GM03348 (cell line): ENCODE measurements around the gene RAB17.

ENCODE experiments used
- DNase-seq: peaks from one replicate; pipeline ENCODE4 v3.0.0; 2012; ENCODE audit warnings: low spot score

RAB17 gene

GRCh38 chr2:237536083-237536415, 54.5 kb downstream of the RAB17 start:
- DNase-seq: no peak

- DNase-seq: no peak
Measured at GRCh38 chr2:237535385-237536082, 55.0 kb downstream of the RAB17 start.

GRCh38 chr2:237534380-237534779, 56.2 kb downstream of the RAB17 start:
- no peak for DNase-seq

- DNase-seq: no peak
Measured at GRCh38 chr2:237533668-237534161, 56.8 kb downstream of the RAB17 start.

- no peak for DNase-seq
Measured at GRCh38 chr2:237532160-237532559, 58.4 kb downstream of the RAB17 start.

GRCh38 chr2:237530472-237531433, 59.8 kb downstream of the RAB17 start:
- DNase-seq: no peak

- DNase-seq: no peak
Measured at GRCh38 chr2:237529452-237530402, 60.8 kb downstream of the RAB17 start.

GRCh38 chr2:237527766-237528165, 62.8 kb downstream of the RAB17 start:
- no peak for DNase-seq

- DNase-seq: no peak
Measured at GRCh38 chr2:237527233-237527632, 63.3 kb downstream of the RAB17 start.

- no peak for DNase-seq
Measured at GRCh38 chr2:237525559-237526157, 64.9 kb downstream of the RAB17 start.

GRCh38 chr2:237524631-237525030, 65.9 kb downstream of the RAB17 start:
- DNase-seq: no peak
